T1000 (cell line): ENCODE measurements around the gene ADAMTS12.

Experiments used
- DNase-seq: peaks from one replicate; lab custom pipeline; 2025; ENCODE audit warnings: mixed read lengths; lab: John Stamatoyannopoulos, UW

ADAMTS12 gene

GRCh38 chr5:33901156-33901555 lies 9.4 kb upstream of the ADAMTS12 start:
- no peak for DNase-seq

- DNase-seq, result no peak
Measured at GRCh38 chr5:33894566-33894965, 2.8 kb upstream of the ADAMTS12 start.

GRCh38 chr5:33892620-33893137 lies 889 bp upstream of the ADAMTS12 start:
- peak; percentile 71 for DNase-seq

- DNase-seq, result no peak
Measured at GRCh38 chr5:33891446-33891787, 373 bp downstream of the ADAMTS12 start.

GRCh38 chr5:33890131-33891032 lies 1.4 kb downstream of the ADAMTS12 start:
- DNase-seq, result no peak

- no peak for DNase-seq
Measured at GRCh38 chr5:33888587-33888986, 3.2 kb downstream of the ADAMTS12 start.

GRCh38 chr5:33887268-33887667 lies 4.5 kb downstream of the ADAMTS12 start:
- DNase-seq, result no peak

- DNase-seq, result no peak
Measured at GRCh38 chr5:33886283-33886682, 5.5 kb downstream of the ADAMTS12 start.

- no peak for DNase-seq
Measured at GRCh38 chr5:33885679-33886078, 6.1 kb downstream of the ADAMTS12 start.

- no peak for DNase-seq
Measured at GRCh38 chr5:33883482-33883881, 8.3 kb downstream of the ADAMTS12 start.

- no peak for DNase-seq
Measured at GRCh38 chr5:33880319-33880718, 11.5 kb downstream of the ADAMTS12 start.

GRCh38 chr5:33877449-33877848 lies 14.3 kb downstream of the ADAMTS12 start:
- DNase-seq, result no peak

GRCh38 chr5:33867241-33867640 lies 24.5 kb downstream of the ADAMTS12 start:
- no peak for DNase-seq

GRCh38 chr5:33859177-33859576 lies 32.6 kb downstream of the ADAMTS12 start:
- peak; percentile 34 for DNase-seq

GRCh38 chr5:33857037-33857436 lies 34.8 kb downstream of the ADAMTS12 start:
- DNase-seq, result no peak

GRCh38 chr5:33855396-33855795 lies 36.4 kb downstream of the ADAMTS12 start:
- no peak for DNase-seq

GRCh38 chr5:33854733-33855151 lies 37.0 kb downstream of the ADAMTS12 start:
- peak; percentile 23 for DNase-seq

GRCh38 chr5:33852837-33853236 lies 39.0 kb downstream of the ADAMTS12 start:
- no peak for DNase-seq

GRCh38 chr5:33852319-33852718 lies 39.5 kb downstream of the ADAMTS12 start:
- no peak for DNase-seq

- DNase-seq, result peak; percentile 25
Measured at GRCh38 chr5:33850100-33850594, 41.6 kb downstream of the ADAMTS12 start.

- no peak for DNase-seq
Measured at GRCh38 chr5:33848554-33848953, 43.2 kb downstream of the ADAMTS12 start.

GRCh38 chr5:33846851-33847250 lies 44.9 kb downstream of the ADAMTS12 start:
- DNase-seq, result no peak

GRCh38 chr5:33843579-33843978 lies 48.2 kb downstream of the ADAMTS12 start:
- DNase-seq, result no peak
